Stimulated activated CD4-positive, alpha-beta T cell treated with anti-CD3 and anti-CD28 coated beads, Interleukin-1b, Interleukin-23, amount 100 ng/mL, for 24 hours (primary cell): ENCODE results near the gene HSPA4L.

ENCODE experiments used
- DNase-seq, 4 experiments: peaks; one replicate each; pipeline ENCODE4 v3.0.0-alpha.2; 2020; ENCODE audit warnings: low read depth in 4 of 4, low spot score in 1 of 4

Gene HSPA4L

GRCh38 chr4:127868196-127868595 lies 86.1 kb downstream of the HSPA4L start:
- DNase-seq = no peak

GRCh38 chr4:127870281-127870680 lies 88.2 kb downstream of the HSPA4L start:
- no peak for DNase-seq

- no peak for DNase-seq
Observed at GRCh38 chr4:127870688-127871087, 88.6 kb downstream of the HSPA4L start.

GRCh38 chr4:127875791-127876190 lies 93.7 kb downstream of the HSPA4L start:
- no peak for DNase-seq

GRCh38 chr4:127880763-127881562 lies 98.8 kb downstream of the HSPA4L start, which contains the start of gene PLK4:
Gene PLK4 (plus strand): TSS chr4:127880893. CDS start chr4:127881135, 242 bp downstream.
- peak; percentile 78 to 91 (median 90) for DNase-seq

- no peak for DNase-seq
Observed at GRCh38 chr4:127881563-127881864, 99.4 kb downstream of the HSPA4L start.

- DNase-seq = no peak
Observed at GRCh38 chr4:127888559-127888958, 106.4 kb downstream of the HSPA4L start.

- no peak for DNase-seq
Observed at GRCh38 chr4:127889903-127890302, 107.8 kb downstream of the HSPA4L start.
